A549 (cell line): ENCODE results near the gene C1D. TPM values are rescaled to one million over a fixed set of nuclear protein-coding genes. Genes with fewer than 3 reads are reported as not detected.

Experiments used
- ATAC-seq, 2 experiments: fragments of 200-7000 bp in 1 of 2; fragments of >200 bp in 1 of 2; cut with Nextera tagmentation in 1 of 2; cut with Tn5 transposase in 1 of 2; 3 replicates each; pipeline versions ENCODE4 v1.8.0 to v1.9.1; 2018 to 2020; ENCODE audit warnings: mild to moderate bottlenecking in 1 of 2, moderate library complexity in 1 of 2
- CTCF ChIA-PET: fragments of 300-600 bp; sonication (Branson Sonifier 250); formaldehyde crosslinking; extraction: SDS; loops from one replicate; lab custom pipeline; 2021; ENCODE audit warnings: antibody characterized with exemption, inconsistent platforms; lab: Yijun Ruan, JAX
- POLR2A ChIA-PET: fragments of 350-600 bp; formaldehyde crosslinking; extraction: SDS; loops from one replicate; lab custom pipeline; 2021; ENCODE audit warnings: antibody characterized with exemption, inconsistent platforms; lab: Yijun Ruan, JAX
- DNase-seq, 2 experiments: peaks; one replicate each; pipeline versions ENCODE4 v3.0.0 to v3.0.0-alpha.2; 2011 to 2016; ENCODE audit warnings: low read depth in 1 of 2, low spot score in 1 of 2
- FAIRE-seq: peaks from 2 replicates; lab custom pipeline; 2011; peaks lifted over from hg19 to GRCh38; lab: Jason Lieb, UNC
- H3K27ac ChIP-seq, 2 experiments: fragments of >200 bp; sonication (Bioruptor Twin); formaldehyde crosslinking; 3 replicates each; pipeline ENCODE4 v1.5.1; 2016 to 2017
- H3K4me1 ChIP-seq: fragments of >200 bp; sonication (Bioruptor Twin); formaldehyde crosslinking; 3 replicates; pipeline ENCODE4 v1.6.1; 2016
- H3K4me2 ChIP-seq: fragments of >200 bp; sonication (Bioruptor Twin); formaldehyde crosslinking; 3 replicates; pipeline ENCODE4 v1.6.1; 2016
- H3K4me3 ChIP-seq: fragments of >200 bp; sonication (Bioruptor Twin); formaldehyde crosslinking; 3 replicates; pipeline ENCODE4 v1.5.1; 2016
- H3K9me3 ChIP-seq: fragments of >200 bp; sonication (Bioruptor Twin); formaldehyde crosslinking; 3 replicates; pipeline ENCODE4 v1.6.1; 2016
- BHLHE40 ChIP-seq: IDR thresholded peaks from 2 replicates; pipeline ENCODE4 v1.6.1; 2012; ENCODE audit warnings: low read depth, low read length, inconsistent platforms
- CBX2 ChIP-seq: fragments of 200-600 bp; sonication (generic); IDR thresholded peaks from 2 replicates; pipeline ENCODE4 v1.6.1; 2016; ENCODE audit warnings: low read depth, mild to moderate bottlenecking, borderline replicate concordance
- CEBPB ChIP-seq, 2 experiments: fragments of >200 bp in 1 of 2; sonication (Bioruptor Twin) in 1 of 2; formaldehyde crosslinking in 1 of 2; IDR thresholded peaks; 2 replicates each; pipeline ENCODE4 v1.6.1; 2012 to 2016
- EHF ChIP-seq: fragments of 250-450 bp; sonication (Bioruptor Pico); IDR thresholded peaks from 2 replicates; pipeline ENCODE4 v1.5.0; 2020; ENCODE audit warnings: mild to moderate bottlenecking
- EHMT2 ChIP-seq: fragments of 200-600 bp; sonication (generic); IDR thresholded peaks from 2 replicates; pipeline ENCODE4 v1.6.1; 2016; ENCODE audit warnings: antibody characterized with exemption, low read depth, mild to moderate bottlenecking, moderate library complexity
- EP300 ChIP-seq, 2 experiments: fragments of >200 bp; sonication (Bioruptor Twin); formaldehyde crosslinking; IDR thresholded peaks; 2 replicates in 1 of 2; 3 replicates in 1 of 2; pipeline ENCODE4 v1.6.1; 2016 to 2017
- FOSL2 ChIP-seq, 2 experiments: fragments of 450-650 bp in 1 of 2; fragments of >200 bp in 1 of 2; sonication (Bioruptor Twin) in 1 of 2; formaldehyde crosslinking; IDR thresholded peaks; 2 replicates each; pipeline versions ENCODE4 v1.5.0 to v1.6.1; 2016 to 2020; ENCODE audit warnings: mild to moderate bottlenecking in 1 of 2, moderate library complexity in 1 of 2
- HDAC2 ChIP-seq: fragments of 200-600 bp; sonication (generic); IDR thresholded peaks from 2 replicates; pipeline ENCODE4 v1.6.1; 2016
- HES2 ChIP-seq: fragments of >200 bp; sonication (Bioruptor Twin); formaldehyde crosslinking; IDR thresholded peaks from 2 replicates; pipeline ENCODE4 v1.6.1; 2016
- HOXB5 ChIP-seq: fragments of 250-450 bp; sonication (Bioruptor Pico); IDR thresholded peaks from 2 replicates; pipeline ENCODE4 v1.5.0; 2020; ENCODE audit warnings: mild to moderate bottlenecking, moderate library complexity
- KDM1A ChIP-seq: fragments of 200-600 bp; sonication (generic); IDR thresholded peaks from 2 replicates; pipeline ENCODE4 v1.6.1; 2016; ENCODE audit warnings: low read depth, mild to moderate bottlenecking
- NFE2L2 ChIP-seq: fragments of 150-350 bp; conservative IDR thresholded peaks from 2 replicates; pipeline ENCODE4 v1.6.1; 2014; ENCODE audit warnings: low read length
- PHF8 ChIP-seq: fragments of 200-600 bp; sonication (generic); IDR thresholded peaks from 2 replicates; pipeline ENCODE4 v1.6.1; 2016; ENCODE audit warnings: low read depth, mild to moderate bottlenecking, antibody characterized with exemption, moderate library complexity, borderline replicate concordance
- RAD21 ChIP-seq, 2 experiments: fragments of >200 bp in 1 of 2; sonication (Bioruptor Twin) in 1 of 2; formaldehyde crosslinking in 1 of 2; IDR thresholded peaks in 1 of 2; conservative IDR thresholded peaks in 1 of 2; 2 replicates in 1 of 2; 3 replicates in 1 of 2; pipeline ENCODE4 v1.6.1; 2012 to 2018; ENCODE audit warnings: inconsistent platforms in 1 of 2
- RARB ChIP-seq: fragments of 250-450 bp; sonication (Bioruptor Pico); IDR thresholded peaks from 2 replicates; pipeline ENCODE4 v1.8.0; 2021; ENCODE audit warnings: mild to moderate bottlenecking, moderate library complexity
- RCOR1 ChIP-seq: fragments of 150-350 bp; IDR thresholded peaks from 2 replicates; pipeline ENCODE4 v1.6.1; 2014; ENCODE audit warnings: antibody characterized with exemption, low read length, low read depth
- RFX5 ChIP-seq: fragments of 450-650 bp; IDR thresholded peaks from 2 replicates; pipeline ENCODE4 v1.7.1; 2014; ENCODE audit warnings: antibody characterized with exemption, mild to moderate bottlenecking, moderate library complexity
- SMC3 ChIP-seq: fragments of >200 bp; sonication (Bioruptor Twin); formaldehyde crosslinking; IDR thresholded peaks from 3 replicates; pipeline ENCODE4 v1.6.1; 2018; ENCODE audit warnings: inconsistent platforms
- SREBF2 ChIP-seq: fragments of 450-650 bp; IDR thresholded peaks from 2 replicates; pipeline ENCODE4 v1.6.1; 2014; ENCODE audit warnings: mild to moderate bottlenecking, moderate library complexity
- ZNF302 ChIP-seq: fragments of 250-450 bp; sonication (Bioruptor Pico); IDR thresholded peaks from 2 replicates; pipeline ENCODE4 v1.9.0; 2021; ENCODE audit warnings: inconsistent platforms, mild to moderate bottlenecking, moderate library complexity
- WGBS: methylation state at CpG from one replicate; pipeline ENCODE4 v1.1.6; 2017; ENCODE audit errors: missing lambda C conversion rate; 5-methylcytosine and 5-hydroxymethylcytosine counted together
- polyA plus RNA-seq, 4 experiments: library from polyadenylated mRNA; depleted of rRNA in 3 of 4; stranded (reverse); fragments of >200 nt; fragmentation: RNase III in 1 of 4; extraction: RNeasy Plus Mini Kit Qiagen cat#74134 plus additional on column Dnase treatment in 1 of 4; gene quantifications; 2 replicates in 3 of 4; 3 replicates in 1 of 4; pipeline ENCODE4 v1.2.3, GENCODE V29; 2011 to 2017
- TF ChIP-seq, protein P1 (sequence below): IDR thresholded peaks from 2 replicates; pipeline ENCODE4 v1.6.1; 2012
- TF ChIP-seq, protein P2 (sequence below): fragments of 150-350 bp; IDR thresholded peaks from 2 replicates; pipeline ENCODE4 v1.6.1; 2014; ENCODE audit warnings: low read depth, mild to moderate bottlenecking, low read length
- TF ChIP-seq, protein P3 (sequence below): IDR thresholded peaks from 2 replicates; pipeline ENCODE4 v1.6.1; 2012; ENCODE audit warnings: low read depth, borderline replicate concordance
- TF ChIP-seq, protein P4 (sequence below): fragments of >200 bp; sonication (Bioruptor Twin); formaldehyde crosslinking; IDR thresholded peaks from 3 replicates; pipeline ENCODE4 v1.5.1; 2016

Gene C1D
- polyA plus RNA-seq, 2 of the 4 experiments (the other 2 are of a cell fraction) = 62.5 to 89.1 TPM

DNA sequence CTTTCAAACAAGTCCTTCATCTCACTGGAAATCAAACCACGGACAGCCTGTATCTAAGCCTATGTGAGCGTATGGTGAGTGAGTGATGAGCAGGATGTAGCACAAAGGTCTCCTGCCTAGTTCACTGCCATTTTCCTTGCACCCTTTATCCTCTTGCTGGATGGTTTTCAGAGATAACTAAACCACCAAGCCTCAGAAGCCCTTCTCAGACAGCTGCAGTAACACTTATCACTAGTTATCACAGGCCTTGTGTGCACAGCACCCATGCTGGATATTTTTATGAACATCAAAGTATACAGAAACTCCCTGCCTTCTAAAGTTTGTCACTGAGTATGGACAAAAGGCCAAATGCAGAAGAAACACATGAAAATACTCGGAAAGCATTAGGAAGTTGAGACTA lies 69.5 kb downstream of the C1D start:
- H3K4me1 ChIP-seq = no peaks in the 10 kb centered on the region
- ATAC-seq (no peak), FAIRE-seq (no peak), DNase-seq (no peak)
- POLR2A ChIA-PET = no interaction called here
- CTCF ChIA-PET = no interaction called here
- no peaks in the 10 kb centered on the region for H3K9me3 ChIP-seq
- H3K4me2 ChIP-seq = no peak overlapping the region
- no peak overlapping the region for H3K27ac ChIP-seq
- 31% methylated on average over 3 of the region's 3 CpGs for WGBS
- no peak overlapping the region for H3K4me3 ChIP-seq
- TF ChIP-seq HES2 = no peak
- no peak for TF ChIP-seq EHMT2
- no peak for TF ChIP-seq NFE2L2
- TF ChIP-seq BHLHE40 = no peak
- TF ChIP-seq EHF (CRISPR knock-in tag) = no peak
- TF ChIP-seq HDAC2 = no peak
- TF ChIP-seq ZNF302 (CRISPR knock-in tag) = no peak
- no peak for TF ChIP-seq RFX5
- TF ChIP-seq RARB (CRISPR knock-in tag) = no peak

GRCh38 chr2:67991456-67991855 lies 71.3 kb downstream of the C1D start:
- no peak for TF ChIP-seq RCOR1
- no peak for TF ChIP-seq SMC3
- TF ChIP-seq, protein P1, sequence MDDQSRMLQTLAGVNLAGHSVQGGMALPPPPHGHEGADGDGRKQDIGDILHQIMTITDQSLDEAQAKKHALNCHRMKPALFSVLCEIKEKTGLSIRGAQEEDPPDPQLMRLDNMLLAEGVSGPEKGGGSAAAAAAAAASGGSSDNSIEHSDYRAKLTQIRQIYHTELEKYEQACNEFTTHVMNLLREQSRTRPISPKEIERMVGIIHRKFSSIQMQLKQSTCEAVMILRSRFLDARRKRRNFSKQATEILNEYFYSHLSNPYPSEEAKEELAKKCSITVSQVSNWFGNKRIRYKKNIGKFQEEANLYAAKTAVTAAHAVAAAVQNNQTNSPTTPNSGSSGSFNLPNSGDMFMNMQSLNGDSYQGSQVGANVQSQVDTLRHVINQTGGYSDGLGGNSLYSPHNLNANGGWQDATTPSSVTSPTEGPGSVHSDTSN = no peak
- TF ChIP-seq SREBF2 = no peak
- no peak for TF ChIP-seq FOSL2 (IDR thresholded peaks at IDR 0.05)
- TF ChIP-seq FOSL2 (CRISPR knock-in tag; IDR thresholded peaks at IDR 0.05) = no peak
- TF ChIP-seq, protein P2, sequence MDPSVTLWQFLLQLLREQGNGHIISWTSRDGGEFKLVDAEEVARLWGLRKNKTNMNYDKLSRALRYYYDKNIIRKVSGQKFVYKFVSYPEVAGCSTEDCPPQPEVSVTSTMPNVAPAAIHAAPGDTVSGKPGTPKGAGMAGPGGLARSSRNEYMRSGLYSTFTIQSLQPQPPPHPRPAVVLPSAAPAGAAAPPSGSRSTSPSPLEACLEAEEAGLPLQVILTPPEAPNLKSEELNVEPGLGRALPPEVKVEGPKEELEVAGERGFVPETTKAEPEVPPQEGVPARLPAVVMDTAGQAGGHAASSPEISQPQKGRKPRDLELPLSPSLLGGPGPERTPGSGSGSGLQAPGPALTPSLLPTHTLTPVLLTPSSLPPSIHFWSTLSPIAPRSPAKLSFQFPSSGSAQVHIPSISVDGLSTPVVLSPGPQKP = no peak
- no peak for TF ChIP-seq PHF8
- TF ChIP-seq HOXB5 (CRISPR knock-in tag) = no peak
- no peak for TF ChIP-seq RARB (CRISPR knock-in tag)
- TF ChIP-seq EP300 (IDR thresholded peaks at IDR 0.05) = no peak
- TF ChIP-seq EHF (CRISPR knock-in tag) = no peak
- no peak for TF ChIP-seq CBX2
- TF ChIP-seq, protein P3, sequence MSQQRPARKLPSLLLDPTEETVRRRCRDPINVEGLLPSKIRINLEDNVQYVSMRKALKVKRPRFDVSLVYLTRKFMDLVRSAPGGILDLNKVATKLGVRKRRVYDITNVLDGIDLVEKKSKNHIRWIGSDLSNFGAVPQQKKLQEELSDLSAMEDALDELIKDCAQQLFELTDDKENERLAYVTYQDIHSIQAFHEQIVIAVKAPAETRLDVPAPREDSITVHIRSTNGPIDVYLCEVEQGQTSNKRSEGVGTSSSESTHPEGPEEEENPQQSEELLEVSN = no peak
- TF ChIP-seq, protein P4, sequence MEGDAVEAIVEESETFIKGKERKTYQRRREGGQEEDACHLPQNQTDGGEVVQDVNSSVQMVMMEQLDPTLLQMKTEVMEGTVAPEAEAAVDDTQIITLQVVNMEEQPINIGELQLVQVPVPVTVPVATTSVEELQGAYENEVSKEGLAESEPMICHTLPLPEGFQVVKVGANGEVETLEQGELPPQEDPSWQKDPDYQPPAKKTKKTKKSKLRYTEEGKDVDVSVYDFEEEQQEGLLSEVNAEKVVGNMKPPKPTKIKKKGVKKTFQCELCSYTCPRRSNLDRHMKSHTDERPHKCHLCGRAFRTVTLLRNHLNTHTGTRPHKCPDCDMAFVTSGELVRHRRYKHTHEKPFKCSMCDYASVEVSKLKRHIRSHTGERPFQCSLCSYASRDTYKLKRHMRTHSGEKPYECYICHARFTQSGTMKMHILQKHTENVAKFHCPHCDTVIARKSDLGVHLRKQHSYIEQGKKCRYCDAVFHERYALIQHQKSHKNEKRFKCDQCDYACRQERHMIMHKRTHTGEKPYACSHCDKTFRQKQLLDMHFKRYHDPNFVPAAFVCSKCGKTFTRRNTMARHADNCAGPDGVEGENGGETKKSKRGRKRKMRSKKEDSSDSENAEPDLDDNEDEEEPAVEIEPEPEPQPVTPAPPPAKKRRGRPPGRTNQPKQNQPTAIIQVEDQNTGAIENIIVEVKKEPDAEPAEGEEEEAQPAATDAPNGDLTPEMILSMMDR = no peak
- TF ChIP-seq KDM1A = no peak
- TF ChIP-seq RAD21 (conservative IDR thresholded peaks at IDR 0.05 in 1 of 2, IDR thresholded peaks at IDR 0.05 in 1 of 2) = no peak
- no peak for TF ChIP-seq CEBPB (IDR thresholded peaks at IDR 0.05)
- no peak overlapping the region for H3K27ac ChIP-seq
- no peaks in the 10 kb centered on the region for H3K4me1 ChIP-seq
- ChIA-PET POLR2A (no interaction called here), CTCF (interaction anchor here (2.1 kb wide), 1 partner anchor 40 kb away, joined by 4 read pairs; no protein-coding TSS in a partner anchor)
- no peak overlapping the region for H3K4me2 ChIP-seq
- H3K4me3 ChIP-seq = no peak overlapping the region
- no peak for DNase-seq
- ATAC-seq = no peak
- 27% methylated on average over 2 of the region's 2 CpGs for WGBS
- H3K9me3 ChIP-seq = no peaks in the 10 kb centered on the region
- FAIRE-seq = no peak

Other genes starting within 250 kb of the C1D start
- 50.1 and 63.2 TPM in 2 replicates for gene PNO1, start 94.9 kb upstream of the C1D start, polyA plus RNA-seq (2011; rRNA removed)
- gene PNO1, start 94.9 kb upstream of the C1D start, polyA plus RNA-seq (2017; fragmentation: RNase III; extraction: RNeasy Plus Mini Kit Qiagen cat#74134 plus additional on column Dnase treatment) = 49.0 to 59.8 TPM (median 57.7 TPM) in 3 replicates
- 27.3 and 30.7 TPM in 2 replicates for gene PPP3R1, start 189.5 kb upstream of the C1D start, polyA plus RNA-seq (2011; rRNA removed)
- gene PPP3R1, start 189.5 kb upstream of the C1D start, polyA plus RNA-seq (2017; fragmentation: RNase III; extraction: RNeasy Plus Mini Kit Qiagen cat#74134 plus additional on column Dnase treatment) = 53.7 to 55.1 TPM (median 54.4 TPM) in 3 replicates